K562 (cell line): Measurements from ENCODE around the gene CCNB1IP1. TPM values are rescaled to one million over a fixed set of nuclear protein-coding genes. Genes with fewer than 3 reads are reported as not detected.

Experiments used
- CBX1 ChIP-seq: sonication (generic); IDR thresholded peaks from 2 replicates; pipeline ENCODE4 v1.6.1; 2016; ENCODE audit warnings: antibody characterized with exemption, low read depth, mild to moderate bottlenecking
- CEBPG ChIP-seq, 3 experiments: fragments of 200-800 bp in 1 of 3; sonication (Bioruptor generic) in 1 of 3; sonication (generic) in 1 of 3; formaldehyde crosslinking in 1 of 3; IDR thresholded peaks in 2 of 3; conservative IDR thresholded peaks in 1 of 3; 2 replicates each; pipeline versions ENCODE4 v1.6.1 to v1.8.0; 2016 to 2022; ENCODE audit warnings: missing compliant biosample characterization in 2 of 3, missing genetic modification characterization in 2 of 3, mild to moderate bottlenecking in 1 of 3, missing genetic modification reagents in 1 of 3
- CTBP1 ChIP-seq: fragments of 450-650 bp; IDR thresholded peaks from 2 replicates; pipeline ENCODE4 v1.6.1; 2016; ENCODE audit warnings: borderline replicate concordance
- DACH1 ChIP-seq: fragments of 450-650 bp; IDR thresholded peaks from 2 replicates; pipeline ENCODE4 v1.6.1; 2018; ENCODE audit not compliant: partially characterized antibody
- GTF2E2 ChIP-seq: fragments of 200-800 bp; sonication (Bioruptor generic); IDR thresholded peaks from 2 replicates; pipeline ENCODE4 v1.6.1; 2016; ENCODE audit warnings: missing genetic modification characterization, missing compliant biosample characterization
- GTF2F1 ChIP-seq: IDR thresholded peaks from 2 replicates; pipeline ENCODE4 v1.6.1; 2011; ENCODE audit warnings: low read depth, low read length, improper control_type of control experiment
- HDAC8 ChIP-seq: fragments of 450-650 bp; IDR thresholded peaks from 2 replicates; pipeline ENCODE4 v1.6.1; 2016; ENCODE audit warnings: mild to moderate bottlenecking, missing genetic modification characterization, moderate library complexity, missing compliant biosample characterization
- HNRNPLL ChIP-seq: fragments of 200-400 bp; formaldehyde crosslinking; IDR thresholded peaks from 2 replicates; pipeline ENCODE4 v1.6.1; 2017; ENCODE audit warnings: low read length, low read depth, mild to moderate bottlenecking; ENCODE audit not compliant: poor library complexity, severe bottlenecking
- KAT2B ChIP-seq: IDR thresholded peaks from one replicate; pipeline ENCODE4 v1.6.1; 2012; ENCODE audit warnings: low read depth, mild to moderate bottlenecking, control low read depth, inconsistent platforms, low read length, moderate library complexity
- KAT8 ChIP-seq: fragments of 450-650 bp; IDR thresholded peaks from 2 replicates; pipeline ENCODE4 v1.6.1; 2016; ENCODE audit warnings: low read depth, mild to moderate bottlenecking
- MCM7 ChIP-seq, 2 experiments: fragments of 450-650 bp; IDR thresholded peaks; 2 replicates each; pipeline ENCODE4 v1.6.1; 2016 to 2018
- NR2C2 ChIP-seq, 2 experiments: fragments of 200-800 bp in 1 of 2; sonication (Bioruptor generic) in 1 of 2; sonication (generic) in 1 of 2; formaldehyde crosslinking in 1 of 2; IDR thresholded peaks; 2 replicates each; pipeline versions ENCODE4 v1.6.1 to v1.8.0; 2016 to 2022; ENCODE audit warnings: mild to moderate bottlenecking in 1 of 2, missing compliant biosample characterization in 1 of 2, missing genetic modification characterization in 1 of 2, missing genetic modification reagents in 1 of 2
- POLR2A ChIP-seq: fragments of 450-650 bp; conservative IDR thresholded peaks from 2 replicates; pipeline ENCODE4 v1.6.1; 2016
- POLR2B ChIP-seq: fragments of 450-650 bp; IDR thresholded peaks from 2 replicates; pipeline ENCODE4 v1.6.1; 2018; ENCODE audit warnings: low read depth; ENCODE audit not compliant: partially characterized antibody
- RFX1 ChIP-seq: fragments of 450-650 bp; IDR thresholded peaks from 2 replicates; pipeline ENCODE4 v1.6.1; 2016; ENCODE audit warnings: mild to moderate bottlenecking, moderate library complexity
- RFX5 ChIP-seq: IDR thresholded peaks from 2 replicates; pipeline ENCODE4 v1.6.1; 2011; ENCODE audit warnings: low read depth, mild to moderate bottlenecking, improper control_type of control experiment, low read length
- SIX5 ChIP-seq, 2 experiments: IDR thresholded peaks; 2 replicates each; pipeline ENCODE4 v1.6.1; 2011; ENCODE audit warnings: low read length in 2 of 2, borderline replicate concordance in 1 of 2, low read depth in 1 of 2, mild to moderate bottlenecking in 1 of 2, moderate library complexity in 1 of 2; ENCODE audit not compliant: insufficient read depth in 1 of 2
- SOX6 ChIP-seq: fragments of 450-650 bp; IDR thresholded peaks from 2 replicates; pipeline ENCODE4 v1.6.1; 2014; ENCODE audit warnings: mild to moderate bottlenecking
- STAT5A ChIP-seq: IDR thresholded peaks from 2 replicates; pipeline ENCODE4 v1.6.1; 2012; ENCODE audit warnings: low read length, inconsistent platforms, borderline replicate concordance
- TAF9B ChIP-seq: fragments of 450-650 bp; IDR thresholded peaks from 2 replicates; pipeline ENCODE4 v1.6.1; 2018; ENCODE audit warnings: mild to moderate bottlenecking; ENCODE audit not compliant: partially characterized antibody
- ZNF197 ChIP-seq: fragments of 200-800 bp; sonication (Bioruptor generic); IDR thresholded peaks from 2 replicates; pipeline ENCODE4 v1.6.1; 2016; ENCODE audit warnings: low read depth, missing genetic modification characterization, missing compliant biosample characterization
- ZNF224 ChIP-seq: sonication (generic); formaldehyde crosslinking; IDR thresholded peaks from 2 replicates; pipeline ENCODE4 v1.8.0; 2022; ENCODE audit warnings: mild to moderate bottlenecking, missing genetic modification reagents
- ZSCAN32 ChIP-seq: fragments of 450-650 bp; formaldehyde crosslinking; IDR thresholded peaks from 2 replicates; pipeline ENCODE4 v1.4.0; 2020; ENCODE audit warnings: mild to moderate bottlenecking, moderate library complexity
- polyA plus RNA-seq, 8 experiments: library from polyadenylated mRNA; depleted of rRNA in 4 of 8; stranded (reverse) in 5 of 8; unstranded in 3 of 8; fragments of >200 nt; fragmentation: Nextera tagmentation in 2 of 8; fragmentation: Illumina TruSeq in 1 of 8; extraction: Ambion mirVana in 2 of 8; extraction: Trizol in 1 of 8; gene quantifications; 2 replicates each; pipeline versions ENCODE4 v1.2.1 to v1.2.3, GENCODE V29; 2011 to 2014; ENCODE audit warnings: inconsistent platforms in 1 of 8, missing spikeins in 1 of 8
- total RNA-seq, 7 experiments: library from RNA; depleted of rRNA in 6 of 7; stranded (reverse); fragments of >200 nt in 6 of 7; fragmentation: Illumina TruSeq in 2 of 7; extraction: Trizol in 2 of 7; gene quantifications; 2 replicates each; pipeline versions ENCODE4 v1.2.1 to v1.2.3, GENCODE V29; 2011 to 2021; ENCODE audit warnings: low replicate concordance in 1 of 7
- TF ChIP-seq, protein P1 (sequence below): fragments of 250-450 bp; sonication (Bioruptor Pico); IDR thresholded peaks from 2 replicates; pipeline ENCODE4 v1.4.0; 2020; ENCODE audit warnings: mild to moderate bottlenecking, moderate library complexity
- TF ChIP-seq, protein P2 (sequence below): conservative IDR thresholded peaks from 2 replicates; pipeline ENCODE4 v1.6.1; 2011; ENCODE audit warnings: low read depth, mild to moderate bottlenecking, low read length; ENCODE audit not compliant: control insufficient read depth
- TF ChIP-seq, protein P3 (sequence below): sonication (generic); formaldehyde crosslinking; IDR thresholded peaks from 2 replicates; pipeline ENCODE4 v1.8.0; 2022; ENCODE audit warnings: missing genetic modification reagents, mild to moderate bottlenecking, borderline replicate concordance

The CCNB1IP1 gene
- total and polyA plus RNA-seq, 9 of the 15 experiments (the other 6 are each of a cell fraction or from before 2014, with no cell fraction given), result 51.8 to 152 (median 81.0) TPM

DNA sequence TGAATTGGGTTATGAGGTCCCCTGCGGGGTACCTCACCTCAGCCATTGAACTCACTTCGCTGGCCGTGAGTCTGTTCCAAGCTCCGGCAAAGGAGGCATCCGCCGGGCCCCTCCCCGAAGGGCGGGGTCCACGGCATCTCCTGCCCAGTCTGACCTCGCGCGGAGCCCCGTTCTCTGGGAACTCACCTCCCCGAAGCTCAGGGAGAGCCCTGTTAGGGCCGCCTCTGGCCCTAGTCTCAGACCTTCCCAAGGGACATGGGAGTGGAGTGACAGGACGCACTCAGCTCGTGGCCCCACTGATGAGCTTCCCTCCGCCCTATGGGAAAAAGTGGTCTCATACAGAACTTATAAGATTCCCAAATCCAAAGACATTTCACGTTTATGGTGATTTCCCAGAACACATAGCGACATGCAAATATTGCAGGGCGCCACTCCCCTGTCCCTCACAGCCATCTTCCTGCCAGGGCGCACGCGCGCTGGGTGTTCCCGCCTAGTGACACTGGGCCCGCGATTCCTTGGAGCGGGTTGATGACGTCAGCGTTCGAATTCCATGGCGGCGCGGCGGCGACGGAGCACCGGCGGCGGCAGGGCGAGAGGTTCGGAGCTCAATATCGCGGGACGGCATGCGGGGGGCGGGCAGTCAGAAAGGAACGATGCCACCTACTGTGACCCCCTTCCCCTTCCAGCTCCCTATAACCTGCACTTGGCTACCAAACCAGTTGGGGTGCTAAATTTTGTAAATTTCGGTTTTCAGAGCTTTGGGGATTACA lies 10.2 kb upstream of the CCNB1IP1 start, which contains the start of gene PARP2 (continued):
- TF ChIP-seq KAT2B (no peak), DACH1 (no peak), CEBPG (CRISPR knock-in tag; IDR thresholded peaks at IDR 0.05) (no peak), CEBPG (tag; conservative IDR thresholded peaks at IDR 0.05 in 1 of 2, IDR thresholded peaks at IDR 0.05 in 1 of 2) (no peak), GTF2F1 (peak; percentile 92), TAF9B (peak; percentile 46), ZNF224 (CRISPR knock-in tag) (no peak), CTBP1 (peak; percentile 80; the same call in 1 of the 2 replicates), KAT8 (no peak), SOX6 (peak; percentile 50; the same call in 1 of the 2 replicates), RFX1 (no peak), MCM7 (IDR thresholded peaks at IDR 0.05) (no peak), STAT5A (peak; percentile 19; the same call in 1 of the 2 replicates), RFX5 (no peak), CBX1 (peak; percentile 86; the same call in 1 of the 2 replicates), POLR2B (peak; percentile 44), NR2C2 (CRISPR knock-in tag; IDR thresholded peaks at IDR 0.05) (0 out of 2 replicates have a peak, but pooled peaks have one; percentile 32), NR2C2 (tag; IDR thresholded peaks at IDR 0.05) (peak; percentile 73), HNRNPLL (no peak), HDAC8 (tag) (no peak), ZNF197 (CRISPR knock-in tag) (no peak), POLR2A (peak; percentile 97), GTF2E2 (tag) (peak; percentile 83), ZSCAN32 (CRISPR knock-in tag) (no peak), SIX5 (IDR thresholded peaks at IDR 0.05; ENCODE audit: borderline replicate concordance in 1 of 2, insufficient read depth in 1 of 2, low read depth in 1 of 2, low read length in 2 of 2) (no peak)
- TF ChIP-seq, protein P1, sequence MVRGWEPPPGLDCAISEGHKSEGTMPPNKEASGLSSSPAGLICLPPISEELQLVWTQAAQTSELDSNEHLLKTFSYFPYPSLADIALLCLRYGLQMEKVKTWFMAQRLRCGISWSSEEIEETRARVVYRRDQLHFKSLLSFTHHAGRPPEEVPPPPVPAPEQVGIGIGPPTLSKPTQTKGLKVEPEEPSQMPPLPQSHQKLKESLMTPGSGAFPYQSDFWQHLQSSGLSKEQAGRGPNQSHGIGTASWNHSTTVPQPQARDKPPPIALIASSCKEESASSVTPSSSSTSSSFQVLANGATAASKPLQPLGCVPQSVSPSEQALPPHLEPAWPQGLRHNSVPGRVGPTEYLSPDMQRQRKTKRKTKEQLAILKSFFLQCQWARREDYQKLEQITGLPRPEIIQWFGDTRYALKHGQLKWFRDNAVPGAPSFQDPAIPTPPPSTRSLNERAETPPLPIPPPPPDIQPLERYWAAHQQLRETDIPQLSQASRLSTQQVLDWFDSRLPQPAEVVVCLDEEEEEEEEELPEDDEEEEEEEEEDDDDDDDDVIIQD, result no peak
- TF ChIP-seq, protein P2, sequence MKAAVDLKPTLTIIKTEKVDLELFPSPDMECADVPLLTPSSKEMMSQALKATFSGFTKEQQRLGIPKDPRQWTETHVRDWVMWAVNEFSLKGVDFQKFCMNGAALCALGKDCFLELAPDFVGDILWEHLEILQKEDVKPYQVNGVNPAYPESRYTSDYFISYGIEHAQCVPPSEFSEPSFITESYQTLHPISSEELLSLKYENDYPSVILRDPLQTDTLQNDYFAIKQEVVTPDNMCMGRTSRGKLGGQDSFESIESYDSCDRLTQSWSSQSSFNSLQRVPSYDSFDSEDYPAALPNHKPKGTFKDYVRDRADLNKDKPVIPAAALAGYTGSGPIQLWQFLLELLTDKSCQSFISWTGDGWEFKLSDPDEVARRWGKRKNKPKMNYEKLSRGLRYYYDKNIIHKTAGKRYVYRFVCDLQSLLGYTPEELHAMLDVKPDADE, result peak; percentile 65; the same call in 1 of the 2 replicates
- TF ChIP-seq, protein P3, sequence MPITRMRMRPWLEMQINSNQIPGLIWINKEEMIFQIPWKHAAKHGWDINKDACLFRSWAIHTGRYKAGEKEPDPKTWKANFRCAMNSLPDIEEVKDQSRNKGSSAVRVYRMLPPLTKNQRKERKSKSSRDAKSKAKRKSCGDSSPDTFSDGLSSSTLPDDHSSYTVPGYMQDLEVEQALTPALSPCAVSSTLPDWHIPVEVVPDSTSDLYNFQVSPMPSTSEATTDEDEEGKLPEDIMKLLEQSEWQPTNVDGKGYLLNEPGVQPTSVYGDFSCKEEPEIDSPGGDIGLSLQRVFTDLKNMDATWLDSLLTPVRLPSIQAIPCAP (CRISPR knock-in tag), result no peak
